NCI-H1436 (cell line): ENCODE results near the gene USP48.
"Not testable (repeated sequence)": the region's sequence is repeated elsewhere in the genome, so short reads cannot be mapped to it uniquely, and the experiment has no call there.

Experiments used
- DNase-seq: peaks from one replicate; lab custom pipeline; 2025; lab: John Stamatoyannopoulos, UW

The USP48 gene

GRCh38 chr1:21814981-21815582 is 32.1 kb upstream of the USP48 start:
- no peak for DNase-seq

GRCh38 chr1:21814241-21814918 is 31.4 kb upstream of the USP48 start:
- DNase-seq, result no peak

GRCh38 chr1:21813542-21813941 is 30.6 kb upstream of the USP48 start:
- DNase-seq, result no peak

DNA sequence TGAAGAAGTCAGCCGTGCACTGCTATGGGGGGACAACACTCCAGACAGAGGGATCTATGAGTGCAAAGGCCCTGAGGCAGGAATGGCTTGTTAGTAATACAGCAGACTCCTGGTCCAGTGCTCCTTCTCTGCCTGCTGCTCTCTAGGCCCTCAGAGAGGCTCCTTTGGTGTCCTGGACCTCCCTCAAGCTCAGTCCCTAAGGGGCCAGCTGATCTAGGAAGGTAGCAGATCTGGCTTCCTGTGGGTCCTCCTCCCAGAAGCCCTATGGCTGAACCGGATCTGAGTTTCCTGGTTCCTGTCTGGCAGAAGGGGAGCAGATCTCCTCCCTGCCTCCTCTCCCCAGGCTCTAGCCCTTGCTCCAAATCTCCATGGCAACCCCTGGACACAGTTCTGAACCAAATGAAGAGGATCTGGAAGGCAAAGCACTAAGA is 28.9 kb upstream of the USP48 start, which contains the start of gene LDLRAD2:
Gene LDLRAD2, plus strand, starts transcription at position 391 of the 431 bp plus-strand sequence. CDS start 187 bp downstream, outside the sequence.
- no peak for DNase-seq

DNA sequence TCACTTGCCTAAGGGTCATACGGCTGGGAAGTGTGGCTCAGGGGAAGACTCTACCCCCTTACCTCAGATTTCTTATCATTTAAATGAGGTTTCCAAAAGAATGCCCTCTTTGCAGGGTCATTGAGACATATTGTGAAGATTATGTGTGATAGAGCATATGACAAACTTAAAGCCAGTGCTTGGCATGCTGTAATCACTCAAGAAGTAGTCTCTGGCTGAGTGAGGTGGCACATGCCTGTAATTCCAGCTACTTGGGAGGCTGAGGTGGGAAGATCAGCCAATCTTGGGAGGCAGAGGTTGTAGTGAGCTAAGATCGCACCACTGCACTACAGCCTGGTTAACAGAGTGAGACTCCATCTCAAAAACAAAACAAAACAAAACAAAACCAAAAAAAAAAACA is 21.6 kb upstream of the USP48 start:
- no peak for DNase-seq

- no peak for DNase-seq
Observed at GRCh38 chr1:21801100-21801499, 18.2 kb upstream of the USP48 start.

GRCh38 chr1:21799730-21800129 is 16.8 kb upstream of the USP48 start:
- DNase-seq, result no peak

- no peak for DNase-seq
Observed at GRCh38 chr1:21795075-21795474, 12.1 kb upstream of the USP48 start.

DNA sequence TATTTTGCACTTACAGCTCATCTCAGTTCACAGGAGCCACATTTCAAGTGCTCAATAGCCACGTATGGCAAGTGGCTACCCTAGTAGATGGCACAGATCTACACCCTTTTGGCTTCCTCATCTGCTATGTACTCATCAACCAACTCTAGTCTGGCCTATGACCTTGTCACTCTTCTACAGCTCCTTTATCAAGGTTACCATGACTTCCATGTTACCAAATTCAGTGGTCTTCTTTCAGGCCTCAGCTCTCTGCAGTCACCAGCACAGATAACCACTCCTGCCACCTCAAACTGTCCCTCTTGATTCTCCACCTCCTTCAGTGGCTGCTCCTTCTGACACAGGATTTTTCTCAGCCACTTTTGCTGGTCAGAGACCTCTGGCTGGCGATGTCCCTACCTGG is 11.7 kb upstream of the USP48 start:
- DNase-seq, result no peak

GRCh38 chr1:21793104-21793503 is 10.2 kb upstream of the USP48 start:
- DNase-seq, result no peak

DNA sequence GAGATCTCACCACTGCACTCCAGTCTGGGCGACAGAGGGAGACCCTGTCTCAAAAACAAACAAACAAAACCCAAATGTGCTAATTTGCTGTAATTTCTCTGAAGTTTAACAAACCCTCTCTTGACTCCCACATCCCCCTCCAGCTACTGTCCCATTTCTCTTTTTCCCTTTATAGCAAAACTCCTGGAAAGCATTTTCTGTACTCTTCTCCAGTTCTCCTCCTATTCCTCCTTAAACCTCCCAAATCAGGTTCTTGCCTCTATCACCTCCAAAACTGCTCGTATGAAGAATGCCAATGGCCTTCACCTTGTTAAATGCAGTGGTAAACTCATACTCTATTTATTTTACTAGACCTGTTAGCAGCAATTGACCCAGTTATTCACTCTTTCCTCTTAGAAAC is 3.7 kb upstream of the USP48 start:
- no peak for DNase-seq

GRCh38 chr1:21785764-21786163 is 2.8 kb upstream of the USP48 start:
- DNase-seq, result not testable (repeated sequence)

DNA sequence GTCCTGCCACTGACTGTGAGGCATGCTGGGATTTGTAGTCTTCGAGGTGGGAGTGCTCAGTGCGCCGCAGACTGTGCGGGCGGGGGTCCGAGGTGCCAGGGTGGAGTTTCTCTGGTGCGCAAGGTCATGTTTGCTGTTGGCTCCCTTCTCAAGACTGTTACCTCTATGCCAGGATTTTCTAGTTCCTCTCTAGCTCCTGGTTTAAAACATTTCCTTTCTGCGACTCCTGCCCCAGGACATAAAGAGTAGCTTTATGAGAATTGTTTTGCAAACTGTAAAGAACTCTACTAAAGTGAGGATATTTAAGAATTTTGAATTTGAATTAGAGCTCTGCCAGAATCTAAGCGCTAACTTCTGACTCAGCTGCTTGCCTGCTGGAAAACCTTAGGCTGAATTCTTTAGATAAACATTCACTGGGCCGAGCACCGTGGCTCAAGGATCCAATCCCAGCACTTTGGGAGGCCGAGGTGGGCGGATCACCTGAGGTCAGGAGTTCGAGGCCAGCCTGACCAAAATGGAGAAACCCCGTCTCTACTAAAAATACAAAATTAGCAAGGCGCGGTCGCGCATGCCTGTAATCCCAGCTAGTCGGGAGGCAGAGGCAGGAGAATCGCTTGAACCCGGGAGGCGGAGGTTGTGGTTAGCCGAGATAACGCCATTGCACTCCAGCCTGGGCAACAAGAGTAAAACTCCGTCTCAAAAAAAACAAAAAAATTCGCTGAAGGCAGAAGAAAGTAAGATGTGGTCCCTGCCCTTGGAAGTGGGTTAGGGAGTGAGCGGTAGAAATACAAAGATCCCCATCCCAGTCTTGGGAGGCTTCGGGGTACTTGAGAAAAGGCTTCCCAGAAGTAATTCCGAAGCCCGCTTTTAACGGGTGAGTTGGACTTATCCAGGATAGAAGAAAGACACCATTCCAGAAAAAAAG is 992 bp upstream of the USP48 start:
- DNase-seq, result no peak

- DNase-seq, result peak; percentile 33
Observed at GRCh38 chr1:21782349-21782867, 541 bp downstream of the USP48 start.

- DNase-seq, result no peak
Observed at GRCh38 chr1:21781815-21782348, 1.1 kb downstream of the USP48 start.

DNA sequence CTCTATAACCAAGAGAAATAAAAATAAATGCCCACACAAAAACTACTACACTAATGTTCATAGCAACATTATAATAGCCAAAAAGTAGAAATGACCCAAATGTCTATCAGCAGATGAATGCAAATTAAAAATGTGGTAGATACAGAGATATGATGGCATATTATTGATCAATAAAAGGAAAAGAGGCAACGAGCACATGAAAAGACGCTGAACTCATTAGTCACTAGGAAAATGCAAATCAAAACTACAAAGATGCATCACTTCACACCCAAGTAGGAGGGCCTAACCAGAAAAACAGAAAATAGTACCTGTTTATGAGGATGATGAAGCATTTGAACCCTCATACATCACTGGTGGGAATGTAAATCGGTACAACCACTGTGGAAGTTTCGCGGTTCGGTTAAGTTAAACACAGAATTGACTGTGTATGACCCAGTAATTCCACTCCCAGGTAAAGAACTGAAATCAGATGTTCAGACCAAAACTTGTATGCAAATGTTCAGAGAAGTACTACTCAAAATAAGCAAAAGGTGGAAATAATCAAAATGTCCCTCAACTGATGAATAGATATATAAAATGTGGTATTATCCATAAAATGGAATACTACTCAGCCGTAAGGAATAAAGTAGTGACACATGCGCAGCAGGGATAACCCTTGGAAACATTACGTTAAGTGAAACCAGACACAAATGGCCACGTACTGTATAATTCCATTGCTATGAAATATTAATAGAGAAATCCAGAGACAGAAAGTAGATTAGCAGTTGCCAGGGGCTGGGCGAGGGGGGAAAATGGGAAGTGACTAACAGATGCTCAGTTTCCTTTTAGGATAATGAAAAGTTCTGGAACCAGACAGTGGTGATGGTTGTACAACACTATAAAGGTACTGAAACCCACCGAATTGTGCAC is 3.1 kb downstream of the USP48 start:
- DNase-seq, result no peak

GRCh38 chr1:21778405-21778727 is 4.6 kb downstream of the USP48 start:
- DNase-seq, result no peak

- DNase-seq, result not testable (repeated sequence)
Observed at GRCh38 chr1:21776925-21777324, 6.0 kb downstream of the USP48 start.

DNA sequence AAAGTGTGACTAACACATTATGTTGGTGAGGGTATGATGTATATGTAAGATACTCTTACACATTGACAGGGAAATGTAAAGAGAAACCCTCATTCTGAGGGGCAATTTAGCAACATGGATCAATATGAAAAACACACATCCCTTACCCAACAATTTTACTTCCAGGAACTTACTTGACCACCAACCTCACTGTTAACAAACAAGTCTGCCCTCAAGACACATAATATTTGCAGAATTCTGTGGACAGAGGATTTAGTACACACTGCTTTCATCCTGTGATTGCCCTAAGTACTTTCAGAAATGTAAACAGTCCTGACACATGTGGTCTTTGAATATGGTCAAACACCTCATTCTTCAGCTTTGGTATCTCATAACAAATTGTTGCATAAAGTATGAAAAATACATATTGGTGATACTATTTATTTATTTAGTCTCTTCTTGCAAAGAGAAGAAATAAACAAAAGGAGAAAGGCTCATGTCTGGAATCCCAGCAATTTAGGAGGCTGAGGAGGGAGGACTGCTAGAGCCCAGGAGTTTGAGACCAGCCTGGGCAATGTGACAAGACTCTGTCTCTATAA is 6.9 kb downstream of the USP48 start:
- no peak for DNase-seq

- no peak for DNase-seq
Observed at GRCh38 chr1:21775550-21775914, 7.4 kb downstream of the USP48 start.
